Ovary (tissue), 3 donors: ENCODE measurements around the gene COQ6.

Experiments used
- CTCF ChIP-seq, 3 donors: fragments of 450-650 bp in 2 of 3; fragments of 200-600 bp in 1 of 3; IDR thresholded peaks; one replicate each; pipeline versions ENCODE4 v1.5.1 to v1.8.0; 2016 to 2022; ENCODE audit warnings: antibody characterized with exemption in 3 of 3, mild to moderate bottlenecking in 1 of 3
- EP300 ChIP-seq: sonication (generic); formaldehyde crosslinking; IDR thresholded peaks from one replicate; pipeline ENCODE4 v1.6.1; 2017; ENCODE audit warnings: antibody characterized with exemption
- donor health status: DM: no; HTN: no; CAD: no.

GRCh38 chr14:73961192-73961591, 11.1 kb downstream of the COQ6 start:
- TF ChIP-seq EP300, result no peak
- no peak for TF ChIP-seq CTCF (IDR thresholded peaks at IDR 0.05)
